HAP-1 (cell line): ENCODE results near the gene CNTNAP1.

Experiments
- DNase-seq, 2 experiments: peaks; one replicate each; pipeline ENCODE4 v3.0.0-alpha.2; 2016 to 2020; ENCODE audit warnings: low spot score in 2 of 2
- H3K27me3 ChIP-seq: fragments of 250-450 bp; sonication (Bioruptor Pico); 2 replicates; pipeline ENCODE4 v1.5.1; 2020; ENCODE audit warnings: low read depth, mild to moderate bottlenecking, moderate library complexity
- H3K36me3 ChIP-seq: fragments of 250-450 bp; sonication (Bioruptor Pico); replicated peaks from 2 replicates; pipeline ENCODE4 v1.5.1; 2020; ENCODE audit warnings: mild to moderate bottlenecking
- H3K4me1 ChIP-seq: fragments of 250-450 bp; sonication (Bioruptor Pico); 2 replicates; pipeline ENCODE4 v1.5.1; 2020; ENCODE audit warnings: mild to moderate bottlenecking
- H3K4me3 ChIP-seq: fragments of 250-450 bp; sonication (Bioruptor Pico); 2 replicates; pipeline ENCODE4 v1.5.1; 2020; ENCODE audit warnings: mild to moderate bottlenecking, moderate library complexity
- H3K9me3 ChIP-seq: fragments of 250-450 bp; sonication (Bioruptor Pico); 2 replicates; pipeline ENCODE4 v1.5.1; 2020; ENCODE audit warnings: mild to moderate bottlenecking, moderate library complexity
- in situ Hi-C: fragments of 300-500 bp; cut with MboI; formaldehyde crosslinking; loops from 3 replicates; pipeline ENCODE4 v1.14.3; 2020; ENCODE audit warnings: low sequenced_read_pairs, inconsistent platforms, mixed read lengths

Gene CNTNAP1

DNA sequence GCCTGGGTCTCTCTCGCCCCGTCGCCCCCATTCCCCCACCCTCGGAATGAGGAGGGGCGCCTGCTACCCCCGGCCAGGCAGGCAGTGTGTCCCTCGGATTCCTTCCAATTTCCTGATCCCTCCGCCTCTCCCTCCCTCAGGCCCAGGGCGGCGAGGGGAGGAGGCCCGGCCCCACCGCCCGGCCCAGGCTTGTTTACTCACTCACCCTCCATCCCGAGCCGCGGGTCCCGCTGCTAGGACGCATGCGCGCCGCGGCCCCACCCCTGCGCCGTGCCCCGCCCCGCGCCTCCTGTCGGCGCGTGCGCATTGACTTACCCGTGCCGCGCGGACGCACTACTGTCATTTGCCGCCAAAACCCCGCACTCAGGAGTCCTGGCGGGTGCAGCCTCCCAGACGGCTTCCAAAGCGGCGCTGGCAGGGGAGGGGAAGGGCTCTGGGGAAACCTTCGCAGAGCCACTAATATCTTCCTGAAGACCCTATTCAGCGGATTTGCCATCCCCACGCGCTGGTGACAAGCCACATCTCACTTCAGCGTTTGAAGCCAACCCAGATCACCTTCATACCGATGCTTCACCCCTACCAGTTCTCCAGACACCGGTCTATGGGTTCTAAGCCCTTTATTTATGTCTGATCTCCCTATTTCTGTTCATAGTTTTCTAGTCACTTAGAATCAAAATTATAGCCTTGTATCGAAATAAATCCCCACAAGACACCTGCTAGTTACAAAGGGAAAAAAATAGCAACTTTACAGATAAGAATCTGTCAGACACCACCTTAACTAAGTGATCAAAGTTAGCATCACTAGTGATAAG lies 62.7 kb downstream of the CNTNAP1 start, which contains the start of gene EZH1:
Gene EZH1, minus strand, starts transcription at position 235 of the 812 bp plus-strand sequence. CDS start 16,099 bp downstream, outside the sequence.
- H3K4me1 ChIP-seq, result peaks cover 19% of the 10 kb centered on the region
- H3K4me3 ChIP-seq, result peak within 1 kb of the TSS; percentile 56
- no peaks in the 10 kb centered on the region for H3K36me3 ChIP-seq
- DNase-seq, result peak; percentile 95
- H3K9me3 ChIP-seq, result peaks cover 4% of the 10 kb centered on the region; the same call in 1 of the 2 replicates
- in situ Hi-C loops, result no loop called here
- H3K27me3 ChIP-seq, result no peaks in the 10 kb centered on the region

DNA sequence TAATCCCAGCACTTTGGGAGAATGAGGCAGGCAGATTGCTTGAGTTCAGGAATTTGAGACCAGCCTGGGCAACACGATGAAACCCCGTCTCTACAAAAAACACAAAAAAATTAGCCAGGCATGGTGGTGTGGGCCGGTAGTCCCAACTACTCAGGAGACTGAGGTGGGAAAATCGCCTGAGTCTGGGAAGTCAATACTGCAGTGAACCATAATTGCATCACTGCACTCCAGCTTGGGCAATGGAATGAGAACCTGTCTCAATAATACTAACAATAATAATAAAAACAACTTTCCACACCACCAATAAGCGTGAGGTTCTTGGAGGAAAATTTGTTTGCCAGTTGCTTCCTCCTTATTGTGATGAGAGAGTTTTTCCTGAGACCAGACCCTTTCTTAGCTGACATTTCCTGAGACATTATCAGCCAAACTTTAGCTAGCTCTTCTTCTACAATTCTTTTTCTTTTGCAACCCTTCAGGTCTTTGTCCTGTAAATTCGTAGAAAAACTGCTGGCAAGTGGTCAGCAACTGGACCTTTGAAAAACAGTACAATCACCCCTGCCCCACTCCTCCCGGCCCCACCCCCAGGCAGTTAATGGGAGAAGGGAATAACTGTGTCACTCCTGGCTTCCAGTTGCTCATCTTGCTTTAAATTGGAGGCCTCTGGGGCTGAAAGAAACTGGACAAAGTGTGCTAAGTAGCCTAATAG lies 66.0 kb downstream of the CNTNAP1 start:
- H3K36me3 ChIP-seq, result no peaks in the 10 kb centered on the region
- in situ Hi-C loops, result no loop called here
- DNase-seq, result no peak
- H3K9me3 ChIP-seq, result peaks cover 4% of the 10 kb centered on the region; the same call in 1 of the 2 replicates
- no peaks in the 10 kb centered on the region; the same call in 1 of the 2 replicates for H3K27me3 ChIP-seq
- H3K4me1 ChIP-seq, result peaks cover 13% of the 10 kb centered on the region
- no peak overlapping the region for H3K4me3 ChIP-seq

DNA sequence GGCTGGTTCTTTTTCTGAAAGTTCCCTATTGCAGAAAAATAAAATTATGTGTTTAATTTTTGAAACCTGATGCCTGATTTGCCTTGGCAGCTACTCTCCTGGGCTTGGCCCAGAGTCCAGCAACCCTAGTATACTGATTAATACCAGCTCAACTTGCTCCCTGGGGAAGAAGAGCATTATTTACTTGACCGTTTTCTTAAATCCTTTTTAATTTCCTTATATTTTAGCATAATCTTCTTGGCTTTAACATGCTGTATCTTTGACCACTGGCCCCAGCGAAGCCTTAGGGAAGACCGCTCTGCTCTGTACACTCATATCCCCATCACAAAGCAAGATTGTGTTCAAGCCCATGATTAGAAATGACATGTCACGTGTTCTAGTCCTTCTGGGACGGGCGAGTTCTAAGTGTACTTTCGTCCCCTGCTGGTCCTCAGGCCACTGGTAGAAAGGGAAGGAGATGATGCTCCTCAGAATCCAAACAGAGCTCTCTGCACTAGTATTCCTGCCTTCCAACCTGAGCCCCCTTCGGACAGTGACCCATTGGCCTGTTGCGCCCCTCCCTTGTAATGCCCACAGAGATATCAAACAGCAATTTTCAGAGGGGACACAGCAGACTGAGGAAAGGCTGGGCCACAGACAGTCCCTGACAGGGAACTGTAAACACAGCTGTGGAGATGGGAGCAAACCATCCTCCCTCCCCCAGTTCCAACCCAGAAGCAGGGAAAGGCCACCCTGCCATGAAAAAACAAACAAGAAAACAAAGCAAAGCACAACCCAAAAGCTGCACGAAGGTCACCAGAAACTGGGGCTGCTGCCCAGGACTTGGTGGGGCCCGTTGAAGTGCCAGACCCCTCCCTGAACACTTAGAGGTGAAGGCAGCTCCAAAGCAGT lies 66.8 kb downstream of the CNTNAP1 start:
- peaks cover 4% of the 10 kb centered on the region; the same call in 1 of the 2 replicates for H3K9me3 ChIP-seq
- H3K36me3 ChIP-seq, result no peaks in the 10 kb centered on the region
- H3K27me3 ChIP-seq, result no peaks in the 10 kb centered on the region; the same call in 1 of the 2 replicates
- no peak for DNase-seq
- peaks cover 6% of the 10 kb centered on the region for H3K4me1 ChIP-seq
- no peak overlapping the region for H3K4me3 ChIP-seq
- in situ Hi-C loops, result no loop called here
